Activated T-helper 1 cell treated with Interleukin-2 at 50 U/mL for 16 hours (primary cell): ENCODE measurements around the gene CNKSR2.

Source experiments
- DNase-seq: peaks from one replicate; pipeline ENCODE4 v3.0.0-alpha.2; 2020; ENCODE audit warnings: low read depth

CNKSR2 gene

GRCh38 chrX:21612154-21612553, 237.9 kb downstream of the CNKSR2 start:
- DNase-seq, result no peak

- no peak for DNase-seq
Observed at GRCh38 chrX:21616386-21616785, 242.2 kb downstream of the CNKSR2 start.

- DNase-seq, result no peak
Observed at GRCh38 chrX:21620234-21620633, 246.0 kb downstream of the CNKSR2 start.

- DNase-seq, result no peak
Observed at GRCh38 chrX:21623778-21624501, 249.7 kb downstream of the CNKSR2 start.

GRCh38 chrX:21632027-21632426, 257.8 kb downstream of the CNKSR2 start:
- no peak for DNase-seq

GRCh38 chrX:21638311-21638710, 264.1 kb downstream of the CNKSR2 start:
- DNase-seq, result no peak

GRCh38 chrX:21639775-21640174, 265.6 kb downstream of the CNKSR2 start:
- no peak for DNase-seq

- no peak for DNase-seq
Observed at GRCh38 chrX:21645431-21645830, 271.2 kb downstream of the CNKSR2 start.

GRCh38 chrX:21645886-21646285, 271.7 kb downstream of the CNKSR2 start:
- no peak for DNase-seq

GRCh38 chrX:21655901-21656586, 281.8 kb downstream of the CNKSR2 start:
- no peak for DNase-seq

GRCh38 chrX:21656587-21657317, 282.5 kb downstream of the CNKSR2 start:
- DNase-seq, result no peak

GRCh38 chrX:21657318-21658151, 283.3 kb downstream of the CNKSR2 start:
- DNase-seq, result no peak

GRCh38 chrX:21658152-21658737, 284.0 kb downstream of the CNKSR2 start, which contains the start of gene KLHL34:
TSS of gene KLHL34 (minus strand) at chrX:21658330. CDS start at chrX:21657788, 542 bp downstream.
- no peak for DNase-seq

- DNase-seq, result no peak
Observed at GRCh38 chrX:21658746-21659145, 284.5 kb downstream of the CNKSR2 start.

GRCh38 chrX:21659320-21659719, 285.1 kb downstream of the CNKSR2 start:
- DNase-seq, result no peak

GRCh38 chrX:21660156-21660555, 285.9 kb downstream of the CNKSR2 start:
- no peak for DNase-seq

GRCh38 chrX:21661316-21661715, 287.1 kb downstream of the CNKSR2 start:
- no peak for DNase-seq

GRCh38 chrX:21662761-21663160, 288.5 kb downstream of the CNKSR2 start:
- DNase-seq, result no peak

GRCh38 chrX:21666252-21666651, 292.0 kb downstream of the CNKSR2 start:
- no peak for DNase-seq

GRCh38 chrX:21666679-21667078, 292.5 kb downstream of the CNKSR2 start:
- DNase-seq, result no peak

GRCh38 chrX:21674430-21675186, 300.4 kb downstream of the CNKSR2 start:
- no peak for DNase-seq
